Endometrial microvascular endothelial cells (primary cell): Measurements from ENCODE around the gene DNHD1. TPM values are rescaled to one million over a fixed set of nuclear protein-coding genes. Genes with fewer than 3 reads are reported as not detected.
"Not testable (repeated sequence)": the region's sequence is repeated elsewhere in the genome, so short reads cannot be mapped to it uniquely, and the experiment has no call there.

Source experiments
- in situ Hi-C: cut with HindIII; loops from 2 replicates; pipeline ENCODE4 v1.10.0; 2017; ENCODE audit warnings: low sequenced_read_pairs, low pct_unique_long_range_greater_than_20kb; ENCODE audit errors: inconsistent ontology term
- total RNA-seq: library from RNA; depleted of rRNA; stranded (reverse); fragments of >200 nt; gene quantifications from one replicate; pipeline ENCODE4 v1.2.3, GENCODE V29; 2015; ENCODE audit errors: inconsistent ontology term

Gene DNHD1
- total RNA-seq, 1 donor from 2014 or later = 2.2 TPM

DNA sequence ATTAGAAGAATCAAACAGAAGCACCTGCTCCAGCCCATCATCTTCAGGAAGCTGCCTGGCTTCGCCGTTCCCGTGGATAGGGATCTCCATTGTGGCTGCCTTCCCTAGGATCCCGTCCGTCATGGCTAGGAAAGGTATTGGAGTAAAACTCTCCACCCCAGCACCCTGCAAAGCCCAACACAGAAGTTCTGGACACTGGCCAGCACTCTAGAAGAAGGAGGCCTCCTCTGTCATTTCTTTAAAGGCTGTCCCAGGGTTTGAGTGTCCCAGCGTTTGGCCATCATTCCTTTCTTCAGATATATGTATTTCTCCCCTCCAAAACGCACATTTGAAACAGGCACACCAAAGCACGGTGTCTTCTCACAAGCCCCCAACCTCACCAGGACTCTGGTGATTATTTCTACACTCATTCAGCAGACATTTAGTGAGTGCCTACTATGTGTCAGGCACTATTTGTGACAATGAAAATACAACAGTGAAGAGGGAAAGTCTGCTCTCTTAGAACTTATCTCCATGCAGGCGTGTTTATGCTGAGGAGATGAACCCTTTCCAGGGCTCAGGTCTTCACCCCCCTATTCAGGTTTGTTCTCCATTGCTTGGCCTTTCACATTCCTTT, 16.7 kb upstream of the DNHD1 start:
- in situ Hi-C loops = no loop called here

DNA sequence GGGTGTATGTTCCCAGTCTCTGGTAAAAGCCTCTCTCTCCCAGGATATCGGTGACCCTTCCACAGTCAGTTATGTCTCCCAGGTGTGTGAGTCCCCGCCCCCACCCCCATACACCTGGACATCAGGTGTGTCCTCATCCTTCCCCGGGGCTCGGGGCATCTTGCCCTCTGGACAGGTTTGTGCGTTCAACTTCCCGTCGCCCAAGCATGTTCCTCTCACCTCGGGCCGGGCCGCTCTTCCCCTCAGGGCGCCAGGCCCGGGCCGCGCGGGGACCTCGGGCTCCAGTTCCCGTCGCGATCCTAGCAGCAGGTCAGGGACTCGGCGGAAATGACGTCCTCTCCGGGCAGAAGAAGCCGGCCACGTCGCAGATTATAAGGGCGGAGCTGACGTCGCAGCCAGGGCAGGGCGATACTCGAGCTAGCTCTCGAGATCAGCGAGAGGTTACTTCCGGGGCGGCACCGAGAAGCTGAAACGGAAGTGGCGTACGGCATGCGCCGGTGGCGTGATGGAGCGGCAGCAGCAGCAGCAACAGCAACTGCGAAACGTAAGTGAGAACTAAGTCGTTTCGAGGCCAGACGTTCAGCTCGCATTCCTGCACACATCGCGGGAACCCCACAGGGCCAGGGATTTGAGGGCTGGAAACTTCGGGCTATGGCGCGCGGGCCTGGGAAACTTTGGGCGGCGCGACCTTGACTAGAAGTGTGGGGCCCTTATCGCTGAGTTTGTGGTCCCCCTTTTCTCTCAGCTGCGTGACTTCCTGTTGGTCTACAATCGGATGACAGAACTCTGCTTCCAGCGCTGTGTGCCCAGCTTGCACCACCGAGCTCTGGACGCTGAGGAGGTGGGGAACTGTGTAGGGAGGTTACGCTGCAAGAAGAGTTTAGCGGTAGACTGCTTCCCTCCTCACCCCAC, 15.8 kb upstream of the DNHD1 start, which contains the start of the genes ARFIP2 and TIMM10B:
Gene ARFIP2, minus strand, starts transcription at position 320 of the 912 bp plus-strand sequence. CDS start 910 bp downstream, outside the sequence.
Gene TIMM10B, plus strand, starts transcription at position 490 of the 912 bp plus-strand sequence. Its CDS starts 16 bp downstream, at position 506.
- in situ Hi-C loops = no loop called here

DNA sequence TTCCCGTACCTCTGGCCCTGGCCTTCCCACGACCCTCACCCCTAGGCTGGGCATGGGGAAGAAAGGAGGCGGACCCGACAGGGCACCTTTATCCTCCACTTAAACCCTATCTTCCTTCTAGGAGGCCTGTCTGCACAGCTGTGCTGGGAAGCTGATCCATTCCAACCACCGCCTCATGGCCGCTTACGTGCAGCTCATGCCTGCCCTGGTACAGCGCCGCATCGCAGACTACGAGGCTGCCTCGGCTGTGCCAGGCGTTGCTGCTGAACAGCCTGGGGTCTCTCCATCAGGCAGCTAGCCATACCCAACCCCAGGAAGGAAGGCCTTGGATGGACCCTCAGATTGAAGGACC, 15.2 kb upstream of the DNHD1 start:
- in situ Hi-C loops = no loop called here

DNA sequence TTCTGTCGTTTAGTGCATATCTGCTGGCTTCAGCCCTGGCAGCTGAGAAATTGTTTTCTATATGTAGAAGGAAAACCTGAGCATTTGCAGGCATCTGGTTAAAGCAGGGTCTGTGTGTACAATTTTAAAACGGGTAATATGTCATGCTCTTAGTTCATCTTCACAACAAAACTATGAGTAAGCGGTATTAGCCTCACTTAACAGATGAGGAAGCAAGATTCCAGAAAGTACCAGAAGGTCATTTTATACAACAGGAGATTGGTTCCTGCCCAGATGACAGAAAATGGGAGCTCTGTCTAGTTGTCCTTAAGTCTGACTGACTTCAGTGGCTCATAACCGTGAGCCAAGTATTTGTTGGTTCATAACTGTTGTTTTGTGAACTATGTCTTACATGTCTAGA, 14.6 kb upstream of the DNHD1 start:
- in situ Hi-C loops = no loop called here

- in situ Hi-C loops = no loop called here
These were observed 14.1 kb upstream of the DNHD1 start for GRCh38 chr11:6483015-6483414.

DNA sequence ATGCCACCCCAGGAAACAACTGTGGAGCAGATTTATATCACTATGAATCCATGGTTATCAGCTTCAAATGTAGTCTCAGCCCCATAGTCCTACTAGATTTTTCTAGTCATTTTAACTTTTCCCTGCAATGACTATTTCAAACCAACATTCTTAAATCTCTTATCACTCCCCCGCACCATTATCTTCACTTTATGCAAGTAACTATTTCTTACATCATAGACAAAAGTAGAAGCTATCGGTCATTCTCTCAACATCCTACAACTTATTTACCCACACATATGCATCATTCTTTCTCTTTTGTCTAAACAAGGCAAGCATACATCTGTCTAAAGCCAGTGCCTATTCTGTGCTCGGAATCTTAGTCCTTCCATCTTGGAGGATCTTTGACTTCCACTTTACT, 11.4 kb upstream of the DNHD1 start:
- in situ Hi-C loops = loop anchor here (5.0 kb wide), 1 partner anchor 43 kb away; the partner anchor contains the start of gene HPX

DNA sequence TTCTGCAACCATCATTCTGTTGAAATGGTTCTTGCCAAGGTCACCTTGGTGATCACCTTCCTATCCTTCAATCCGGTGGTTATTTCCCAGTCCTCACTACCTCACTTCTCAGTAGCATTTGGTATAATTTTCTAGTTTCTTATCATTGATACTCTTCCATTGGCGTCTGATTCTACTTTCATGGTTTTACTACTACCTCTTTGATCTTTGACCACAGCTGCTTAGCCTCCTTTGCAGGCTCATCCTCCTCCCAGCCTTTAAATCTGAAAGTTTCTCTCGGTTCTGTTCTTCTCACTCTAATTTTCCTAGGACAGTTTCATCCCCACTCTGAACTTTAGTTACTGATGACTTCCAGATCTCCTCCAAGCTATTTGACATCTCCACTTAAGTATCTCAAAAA, 10.8 kb upstream of the DNHD1 start:
- in situ Hi-C loops = loop anchor here (5.0 kb wide), 1 partner anchor 44 kb away; the partner anchor contains the start of gene HPX

DNA sequence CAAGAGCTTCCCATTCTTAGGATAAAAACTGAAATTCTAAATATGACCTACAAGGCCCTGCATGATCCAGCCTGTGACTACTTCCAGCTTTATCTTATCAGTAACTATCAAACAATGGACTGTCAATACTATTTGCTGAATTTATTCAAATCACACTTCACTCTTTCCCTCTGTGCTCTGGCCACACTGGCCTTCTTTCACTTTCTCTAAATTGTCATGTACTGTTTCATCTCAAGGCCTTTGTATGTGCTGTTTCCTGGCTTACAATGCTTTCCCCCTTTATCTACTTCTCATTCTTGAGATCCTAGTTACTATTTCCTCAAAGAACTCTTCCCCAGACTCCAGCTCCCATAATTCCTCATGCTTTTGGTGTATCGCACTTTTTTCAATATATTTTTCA, 10.1 kb upstream of the DNHD1 start:
- in situ Hi-C loops = loop anchor here (5.0 kb wide), 1 partner anchor 45 kb away; the partner anchor contains the start of gene HPX

GRCh38 chr11:6488342-6488741, 8.7 kb upstream of the DNHD1 start:
- in situ Hi-C loops = loop anchor here (5.0 kb wide), 1 partner anchor 46 kb away; the partner anchor contains the start of gene HPX

DNA sequence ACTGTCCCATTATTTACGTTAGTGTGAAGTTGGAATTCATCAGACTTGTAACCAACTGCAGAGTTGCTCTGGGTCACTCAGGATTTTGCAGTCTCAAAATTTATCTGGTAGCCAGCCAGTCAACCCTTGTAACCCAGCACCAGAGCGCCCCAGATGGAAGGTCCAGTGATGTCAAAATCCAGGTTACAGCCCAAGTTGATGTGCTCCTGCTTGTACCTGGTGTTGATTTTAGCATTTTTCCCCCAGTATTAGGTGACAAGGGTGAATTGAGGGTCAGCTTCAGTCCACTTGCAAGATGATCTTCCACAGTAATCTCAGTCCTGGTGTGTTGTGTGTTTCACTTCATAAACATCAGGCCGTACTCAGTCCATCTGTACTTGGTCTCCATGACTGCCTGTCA, 8.3 kb upstream of the DNHD1 start:
- in situ Hi-C loops = loop anchor here (5.0 kb wide), 1 partner anchor 47 kb away; the partner anchor contains the start of gene HPX

DNA sequence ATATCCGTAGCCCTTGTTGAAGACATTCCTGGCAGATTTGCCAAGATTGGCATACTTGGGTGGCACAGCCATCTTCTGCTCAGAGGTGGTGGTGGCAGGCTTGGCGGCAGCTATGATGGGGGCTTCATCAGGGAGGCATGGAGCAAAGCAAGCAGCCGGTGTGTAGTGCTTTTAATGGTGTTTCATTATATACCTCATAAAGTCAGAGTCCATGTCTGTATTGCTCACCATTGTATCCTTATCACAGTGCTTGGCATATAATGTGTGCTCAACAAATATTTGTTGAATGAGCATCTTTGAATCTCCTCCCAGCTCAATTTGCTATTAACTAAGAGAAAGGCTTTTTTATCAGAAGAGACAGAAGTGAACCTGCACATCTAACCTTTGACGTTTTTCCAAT, 7.8 kb upstream of the DNHD1 start:
- in situ Hi-C loops = loop anchor here (5.0 kb wide), 1 partner anchor 47 kb away; the partner anchor contains the start of gene HPX

GRCh38 chr11:6498121-6498520, 1.0 kb downstream of the DNHD1 start:
- in situ Hi-C loops = no loop called here

- in situ Hi-C loops = no loop called here
These were observed 1.5 kb downstream of the DNHD1 start for GRCh38 chr11:6498544-6498943.

GRCh38 chr11:6502382-6502781, 5.3 kb downstream of the DNHD1 start:
- in situ Hi-C loops = no loop called here

- in situ Hi-C loops = no loop called here
These were observed 7.1 kb downstream of the DNHD1 start for GRCh38 chr11:6504166-6504565.

- in situ Hi-C loops = no loop called here
These were observed 8.6 kb downstream of the DNHD1 start for GRCh38 chr11:6505577-6506240.

- in situ Hi-C loops = no loop called here
These were observed 19.8 kb downstream of the DNHD1 start for GRCh38 chr11:6516865-6517264.

- in situ Hi-C loops = no loop called here
These were observed 23.2 kb downstream of the DNHD1 start for GRCh38 chr11:6520265-6520664.

DNA sequence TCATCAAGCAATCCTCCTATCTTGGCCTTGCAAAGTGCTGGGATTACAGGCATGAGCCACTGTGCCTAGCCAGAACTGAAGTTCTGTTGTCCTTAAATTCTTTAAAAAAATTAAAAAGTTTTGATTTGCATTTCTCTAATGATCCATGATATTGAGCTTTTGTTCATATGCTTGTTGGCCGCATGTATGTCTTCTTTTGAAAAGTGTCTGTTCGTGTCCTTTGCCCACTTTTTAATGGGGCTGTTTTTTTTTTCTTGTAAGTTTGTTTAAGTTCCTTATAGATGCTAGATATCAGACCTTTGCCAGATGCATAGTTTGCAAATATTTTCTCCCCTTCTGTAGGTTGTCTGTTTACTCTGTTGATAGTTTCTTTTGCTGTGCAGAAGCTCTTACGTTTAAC, 24.9 kb downstream of the DNHD1 start:
- in situ Hi-C loops = not testable (repeated sequence)
